Ovary (tissue), 9 donors: Measurements from ENCODE around the gene BIRC3. TPM values are rescaled to one million over a fixed set of nuclear protein-coding genes. Genes with fewer than 3 reads are reported as not detected.
"Not testable (repeated sequence)": the region's sequence is repeated elsewhere in the genome, so short reads cannot be mapped to it uniquely, and the experiment has no call there.

Experiments
- DNase-seq, 5 donors: peaks; one replicate each; pipeline ENCODE4 v3.0.0-alpha.2; 2019 to 2020
- H3K27ac ChIP-seq, 2 donors: fragments of 200-600 bp; one replicate each; pipeline versions ENCODE4 v1.5.1 to v1.8.0; 2019 to 2022
- H3K27me3 ChIP-seq: fragments of 200-600 bp; one replicate; pipeline ENCODE4 v1.8.0; 2022
- H3K36me3 ChIP-seq: fragments of 200-600 bp; sonication (generic); one replicate; pipeline ENCODE4 v1.5.1; 2019
- H3K4me1 ChIP-seq: one replicate; pipeline ENCODE4 v1.8.1; 2013; ENCODE audit warnings: mild to moderate bottlenecking, moderate library complexity; ENCODE audit not compliant: insufficient read depth
- H3K4me3 ChIP-seq: fragments of 200-600 bp; sonication (generic); one replicate; pipeline ENCODE4 v1.5.1; 2017
- H3K9me3 ChIP-seq, 2 donors: fragments of 200-600 bp in 1 of 2; sonication (generic) in 1 of 2; one replicate each; pipeline versions ENCODE4 v1.5.1 to v1.8.1; 2013 to 2019; ENCODE audit warnings: mild to moderate bottlenecking in 1 of 2, moderate library complexity in 1 of 2
- CTCF ChIP-seq, 3 donors: fragments of 450-650 bp in 2 of 3; fragments of 200-600 bp in 1 of 3; IDR thresholded peaks; one replicate each; pipeline versions ENCODE4 v1.5.1 to v1.8.0; 2016 to 2022; ENCODE audit warnings: antibody characterized with exemption in 3 of 3, mild to moderate bottlenecking in 1 of 3
- EP300 ChIP-seq: sonication (generic); formaldehyde crosslinking; IDR thresholded peaks from one replicate; pipeline ENCODE4 v1.6.1; 2017; ENCODE audit warnings: antibody characterized with exemption
- POLR2A ChIP-seq: fragments of 450-650 bp; IDR thresholded peaks from one replicate; pipeline ENCODE4 v1.6.1; 2017; ENCODE audit warnings: antibody characterized with exemption, mild to moderate bottlenecking, moderate library complexity
- WGBS, 3 donors: extraction: QIAGEN DNeasy Blood & Tissue Kit in 1 of 3; methylation state at CpG; one replicate each; pipeline versions ENCODE4 v1.1.5 to v1.1.7; 2013 to 2017; 5-methylcytosine and 5-hydroxymethylcytosine counted together
- intact Hi-C, 4 donors: fragments of 100-400 bp; cut with DNase I; formaldehyde crosslinking; loops; one replicate each; pipeline versions ENCODE4 v1.11.0 to v1.15.1; 2022 to 2023
- polyA plus RNA-seq, 2 donors: library from polyadenylated mRNA; stranded (reverse); fragments of 200-250 nt in 1 of 2; fragments of 350-450 nt in 1 of 2; fragmentation: Illumina TruSeq in 1 of 2; extraction: RNeasy Lipid Tissue Mini Kit (QIAGEN cat#74804) in 1 of 2; gene quantifications; one replicate each; pipeline ENCODE4 v1.2.3, GENCODE V29; 2013 to 2014
- total RNA-seq, 7 donors: library from RNA; depleted of rRNA in 2 of 7; stranded (reverse); fragments of >200 nt in 2 of 7; fragmentation: NEBNext Ultra II Directional in 3 of 7; extraction: Animal tissue kit (Norgen Biotek cat#: 25700) in 3 of 7; gene quantifications; one replicate each; pipeline versions ENCODE4 v1.1.0 to v1.2.4, GENCODE V29; 2016 to 2023
- donor health status: DM: no; HTN: no; CAD: no; lungs with moderate emphysema.
- donor health status: DM: no; HTN: no; CAD: no.
- donor health status: Bipolar disorder and iron deficiency.
- donor health status: DM: yes; HTN: yes; CAD: no.
- donor health status: DM: no; HTN: no; CAD: no.
- donor health status: DM: yes; HTN: yes; CAD: no.

The BIRC3 gene
- total and polyA plus RNA-seq, 9 donors, result 1.9 to 111 (median 5.1) TPM

- WGBS, 3 donors, result 61 to 73% (median 66%) methylated on average over 2 of the region's 2 CpGs
- intact Hi-C loops, result loop anchor here in 1 of 4 donors (10.0 kb wide), 1 partner anchor 190 kb away; no protein-coding TSS in a partner anchor
These were observed 22.2 kb upstream of the BIRC3 start for GRCh38 chr11:102295045-102295444.

DNA sequence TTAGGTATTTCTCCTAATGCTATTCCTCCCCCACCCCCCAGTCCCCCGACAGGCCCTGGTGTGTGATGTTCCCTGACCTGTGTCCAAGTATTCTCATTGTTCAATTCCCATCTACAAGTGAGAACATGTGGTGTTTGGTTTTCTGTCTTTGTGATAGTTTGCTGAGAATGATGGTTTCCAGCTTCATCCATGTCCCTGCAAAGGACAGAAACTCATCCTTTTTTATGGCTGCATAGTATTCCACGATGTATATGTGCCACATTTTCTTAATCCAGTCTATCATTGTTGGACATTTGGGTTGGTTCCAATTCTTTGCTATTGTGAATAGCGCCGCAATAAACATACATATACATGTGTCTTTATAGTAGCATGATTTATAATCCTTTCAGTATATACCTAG, 20.5 kb upstream of the BIRC3 start:
- intact Hi-C loops, result loop anchor here in 1 of 4 donors (10.0 kb wide), 1 partner anchor 188 kb away; no protein-coding TSS in a partner anchor
- 95 to 99% (median 97%) methylated on average over 4 of the region's 4 CpGs for whole genome bisulfite sequencing, 3 donors
- not testable (repeated sequence) for H3K9me3 ChIP-seq

More at GRCh38 chr11:102295045-102295444, 22.2 kb upstream of the BIRC3 start:
- no peak overlapping the region for H3K4me3 ChIP-seq
- DNase-seq, result no peak
- H3K36me3 ChIP-seq, result no peaks in the 10 kb centered on the region
- TF ChIP-seq POLR2A (no peak), CTCF (IDR thresholded peaks at IDR 0.05) (no peak), EP300 (no peak)
- no peaks in the 10 kb centered on the region for H3K4me1 ChIP-seq
- H3K27ac ChIP-seq, result no peak overlapping the region
- no peaks in the 10 kb centered on the region for H3K27me3 ChIP-seq
- no peaks in the 10 kb centered on the region for H3K9me3 ChIP-seq

GRCh38 chr11:102300837-102301236, 16.4 kb upstream of the BIRC3 start:
- intact Hi-C loops, H3K9me3 ChIP-seq, DNase-seq, H3K4me3 ChIP-seq, H3K27me3 ChIP-seq, H3K36me3 ChIP-seq, H3K4me1 ChIP-seq, H3K27ac ChIP-seq: not testable (repeated sequence)
- 70 to 84% (median 76%) methylated on average over 2 of the region's 2 CpGs for WGBS, 3 donors

More for the DNA sequence above, 20.5 kb upstream of the BIRC3 start:
- H3K4me3 ChIP-seq, H3K36me3 ChIP-seq, H3K4me1 ChIP-seq, H3K27ac ChIP-seq, DNase-seq, H3K27me3 ChIP-seq: not testable (repeated sequence)

DNA sequence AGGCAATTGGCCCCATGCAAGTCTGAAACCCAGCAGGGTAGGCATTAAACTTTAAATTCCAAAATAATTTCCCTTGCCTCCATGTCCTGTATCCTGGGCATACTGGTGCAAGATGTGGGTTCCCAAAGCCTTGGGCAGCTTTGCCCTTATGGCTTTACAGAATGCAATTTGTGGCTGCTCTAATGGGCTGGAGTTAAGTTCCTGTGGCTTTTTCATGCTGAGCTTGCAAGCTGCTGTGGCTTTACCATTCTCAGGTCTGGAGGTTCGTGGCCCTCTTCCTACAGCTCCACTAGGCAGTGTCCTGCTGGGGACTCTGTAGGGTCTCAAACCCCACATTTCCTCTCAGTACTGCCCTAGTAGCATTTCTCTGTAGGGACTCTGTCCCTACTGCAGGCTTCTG, 15.0 kb upstream of the BIRC3 start:
- Histone ChIP-seq H3K27me3 (no peaks in the 10 kb centered on the region), H3K36me3 (no peaks in the 10 kb centered on the region), H3K4me3 (no peak overlapping the region), H3K4me1 (peaks cover under 1% of the 10 kb centered on the region), H3K9me3 (no peaks in the 10 kb centered on the region), H3K27ac (no peak overlapping the region)
- WGBS, 3 donors, result 86 to 100% (median 86%) methylated on average over 1 of the region's 1 CpG
- no peak for TF ChIP-seq POLR2A
- TF ChIP-seq CTCF (IDR thresholded peaks at IDR 0.05), result no peak
- no peak for TF ChIP-seq EP300
- no peak for DNase-seq
- intact Hi-C loops, result no loop called here

GRCh38 chr11:102304686-102305085, 12.6 kb upstream of the BIRC3 start:
- Histone ChIP-seq H3K36me3 (no peaks in the 10 kb centered on the region), H3K9me3 (no peaks in the 10 kb centered on the region), H3K27me3 (no peaks in the 10 kb centered on the region), H3K27ac (no peak overlapping the region), H3K4me1 (peaks cover 2% of the 10 kb centered on the region), H3K4me3 (no peak overlapping the region)
- 94 to 95% (median 95%) methylated on average over 4 of the region's 4 CpGs for WGBS, 3 donors
- intact Hi-C loops, result no loop called here
- no peak for TF ChIP-seq CTCF (IDR thresholded peaks at IDR 0.05)
- TF ChIP-seq EP300, result no peak
- no peak for TF ChIP-seq POLR2A
- DNase-seq, result no peak
